HCT116 (cell line): ENCODE data around the gene UVRAG. TPM values are rescaled to one million over a fixed set of nuclear protein-coding genes. Genes with fewer than 3 reads are reported as not detected.

Source experiments
- ATAC-seq: fragments of 200-7000 bp; cut with Tn5 transposase; 2 replicates; pipeline ENCODE4 v1.9.1; 2020; ENCODE audit warnings: mild to moderate bottlenecking, moderate library complexity
- BruUV-seq: library from RNA; stranded (reverse); fragments of 400-500 nt; replicated peaks from 2 replicates; lab custom pipeline; 2021; lab: Mats Ljungman, UMichigan
- CTCF ChIA-PET: fragments of 300-600 bp; sonication (Branson Sonifier 250); formaldehyde crosslinking; loops from one replicate; lab custom pipeline; 2021; ENCODE audit warnings: antibody characterized with exemption; lab: Charles Lee
- POLR2A ChIA-PET: fragments of 300-600, 350-600 bp; sonication (Branson Sonifier 250); formaldehyde crosslinking; loops from one replicate; lab custom pipeline; 2021; ENCODE audit warnings: antibody characterized with exemption; lab: Charles Lee
- RAD21 ChIA-PET, 2 experiments: fragments of 300-600 bp; sonication (Branson Sonifier 250); formaldehyde crosslinking; loops; one replicate each; lab custom pipeline; 2023; ENCODE audit warnings: low total read pairs in 2 of 2; ENCODE audit not compliant: uncharacterized antibody in 2 of 2, unreplicated experiment in 2 of 2, low non-redundant PET in 1 of 2; lab: Charles Lee
- DNase-seq: peaks from one replicate; pipeline ENCODE4 v3.0.0-alpha.2; 2010; ENCODE audit warnings: low read depth, low spot score
- H2AFZ ChIP-seq: fragments of 200-600 bp; shearing (Covaris generic), sonication (generic); 2 replicates; pipeline ENCODE4 v1.6.1; 2017; ENCODE audit warnings: low read depth, mixed run types, mixed read lengths, antibody characterized with exemption, low read length; ENCODE audit not compliant: poor library complexity, severe bottlenecking
- H3K27ac ChIP-seq: 2 replicates; pipeline ENCODE4 v1.5.1; 2012; ENCODE audit warnings: low read depth, low read length
- H3K27me3 ChIP-seq: fragments of 200-600 bp; sonication (generic); 2 replicates; pipeline ENCODE4 v1.6.1; 2016; ENCODE audit warnings: mixed run types, low read length, mixed read lengths; ENCODE audit not compliant: insufficient read depth
- H3K36me3 ChIP-seq, 2 experiments: fragments of 200-500 bp in 1 of 2; fragments of 200-600 bp in 1 of 2; sonication (Bioruptor generic) in 1 of 2; sonication (generic) in 1 of 2; 2 replicates each; pipeline versions ENCODE4 v1.5.1 to v1.6.1; 2014 to 2016; ENCODE audit warnings: low read length in 2 of 2, inconsistent platforms in 1 of 2, mixed read lengths in 1 of 2, mixed run types in 1 of 2; ENCODE audit not compliant: insufficient read depth in 2 of 2, control insufficient read depth in 1 of 2
- H3K4me1 ChIP-seq, 2 experiments: fragments of 200-600 bp in 1 of 2; sonication (generic) in 1 of 2; 2 replicates each; pipeline versions ENCODE4 v1.5.1 to v1.6.1; 2012 to 2017; ENCODE audit warnings: low read length in 2 of 2, inconsistent platforms in 1 of 2, mild to moderate bottlenecking in 1 of 2, mixed read lengths in 1 of 2, mixed run types in 1 of 2, moderate library complexity in 1 of 2; ENCODE audit not compliant: insufficient read depth in 2 of 2, control insufficient read depth in 1 of 2
- H3K4me2 ChIP-seq: fragments of 200-600 bp; sonication (generic); 2 replicates; pipeline ENCODE4 v1.6.1; 2017; ENCODE audit warnings: mixed run types, low read length, mixed read lengths
- H3K4me3 ChIP-seq, 2 experiments: fragments of 200-600 bp in 1 of 2; sonication (generic) in 1 of 2; replicated peaks in 1 of 2; 2 replicates each; pipeline ENCODE4 v1.5.1; 2011 to 2016; ENCODE audit warnings: low read length in 2 of 2, control low read depth in 1 of 2, low read depth in 1 of 2, mild to moderate bottlenecking in 1 of 2, mixed read lengths in 1 of 2, mixed run types in 1 of 2
- H3K79me2 ChIP-seq: fragments of 200-600 bp; sonication (generic); 2 replicates; pipeline ENCODE4 v1.6.1; 2017; ENCODE audit warnings: mild to moderate bottlenecking, mixed run types, low read length, moderate library complexity, mixed read lengths; ENCODE audit not compliant: insufficient read depth
- H3K9ac ChIP-seq: fragments of 200-600 bp; sonication (generic); 2 replicates; pipeline ENCODE4 v1.6.1; 2016; ENCODE audit warnings: low read length, mixed read lengths
- H3K9me2 ChIP-seq: fragments of 200-600 bp; sonication (generic), shearing (Covaris generic); 2 replicates; pipeline ENCODE4 v1.6.1; 2017; ENCODE audit warnings: mixed run types, mild to moderate bottlenecking, moderate library complexity; ENCODE audit not compliant: insufficient read depth
- H3K9me3 ChIP-seq, 2 experiments: fragments of 200-500 bp in 1 of 2; fragments of 200-600 bp in 1 of 2; sonication (Bioruptor generic) in 1 of 2; sonication (generic) in 1 of 2; 2 replicates each; pipeline ENCODE4 v1.6.1; 2014 to 2017; ENCODE audit warnings: low read length in 2 of 2, mixed read lengths in 2 of 2, inconsistent platforms in 1 of 2, low read depth in 1 of 2, mild to moderate bottlenecking in 1 of 2, mixed run types in 1 of 2, moderate library complexity in 1 of 2; ENCODE audit not compliant: control insufficient read depth in 1 of 2, insufficient read depth in 1 of 2
- H4K20me1 ChIP-seq: fragments of 200-600 bp; sonication (generic), shearing (Covaris generic); 2 replicates; pipeline ENCODE4 v1.6.1; 2017; ENCODE audit warnings: mixed run types, mild to moderate bottlenecking, moderate library complexity; ENCODE audit not compliant: insufficient read depth
- CBX3 ChIP-seq: IDR thresholded peaks from 2 replicates; pipeline ENCODE4 v1.6.1; 2012; ENCODE audit warnings: low read depth
- FOSL1 ChIP-seq: IDR thresholded peaks from 2 replicates; pipeline ENCODE4 v1.6.1; 2012; ENCODE audit warnings: low read depth
- SIN3A ChIP-seq: IDR thresholded peaks from 2 replicates; pipeline ENCODE4 v1.6.1; 2012; ENCODE audit warnings: low read depth
- SP1 ChIP-seq: IDR thresholded peaks from 2 replicates; pipeline ENCODE4 v1.6.1; 2012; ENCODE audit warnings: low read depth
- ZFX ChIP-seq: fragments of 450-650 bp; IDR thresholded peaks from 2 replicates; pipeline ENCODE4 v1.6.1; 2017
- intact Hi-C: fragments of 100-400 bp; cut with micrococcal nuclease; formaldehyde crosslinking; loops from 2 replicates; pipeline ENCODE4 v1.10.0; 2022
- total RNA-seq: library from RNA; stranded (reverse); gene quantifications from one replicate; pipeline ENCODE4 v1.2.1, GENCODE V29; 2021; ENCODE audit not compliant: unreplicated experiment

UVRAG gene
- total RNA-seq, 1 experiment from 2014 or later = 12.3 TPM

GRCh38 chr11:75792997-75793800 lies 21.8 kb upstream of the UVRAG start:
- DNase-seq (no peak), ATAC-seq (no peak)
- H3K9me2 ChIP-seq = no peaks in the 10 kb centered on the region
- H4K20me1 ChIP-seq = no peaks in the 10 kb centered on the region
- no peaks in the 10 kb centered on the region for H3K36me3 ChIP-seq
- BruUV-seq = no TSS peak
- no peak overlapping the region for H3K4me2 ChIP-seq
- no peaks in the 10 kb centered on the region for H3K27me3 ChIP-seq
- no peak overlapping the region for H3K27ac ChIP-seq
- H3K79me2 ChIP-seq = no peaks in the 10 kb centered on the region
- POLR2A ChIA-PET = no interaction called here
- no peak overlapping the region for H2AFZ ChIP-seq
- no peak overlapping the region for H3K4me3 ChIP-seq
- H3K9me3 ChIP-seq = no peaks in the 10 kb centered on the region
- TF ChIP-seq CBX3 = no peak
- TF ChIP-seq SIN3A = no peak
- RAD21 ChIA-PET = no interaction called here
- CTCF ChIA-PET = no interaction called here
- no peaks in the 10 kb centered on the region for H3K4me1 ChIP-seq
- intact Hi-C loops = no loop called here
- no peak overlapping the region for H3K9ac ChIP-seq

- H2AFZ ChIP-seq = no peak overlapping the region
- no peaks in the 10 kb centered on the region for H3K79me2 ChIP-seq
- intact Hi-C loops = no loop called here
- H3K9ac ChIP-seq = no peak overlapping the region
- no peak for DNase-seq
- ChIA-PET RAD21 (no interaction called here), CTCF (no interaction called here), POLR2A (no interaction called here)
- H3K9me2 ChIP-seq = no peaks in the 10 kb centered on the region
- ATAC-seq = no peak
- no peak for TF ChIP-seq ZFX
- TF ChIP-seq FOSL1 = no peak
- TF ChIP-seq SP1 = no peak
- no peaks in the 10 kb centered on the region for H4K20me1 ChIP-seq
- H3K4me3 ChIP-seq = no peak overlapping the region
- H3K27ac ChIP-seq = no peak overlapping the region
- no TSS peak for BruUV-seq
- H3K9me3 ChIP-seq = no peaks in the 10 kb centered on the region
- no peaks in the 10 kb centered on the region for H3K36me3 ChIP-seq
- no peak overlapping the region for H3K4me2 ChIP-seq
- H3K4me1 ChIP-seq = no peaks in the 10 kb centered on the region
- H3K27me3 ChIP-seq = no peaks in the 10 kb centered on the region
Observed at GRCh38 chr11:75793966-75794365, 21.0 kb upstream of the UVRAG start.
